ENCODE measurements around the gene CAPZB. TPM values are rescaled to one million over a fixed set of nuclear protein-coding genes. Genes with fewer than 3 reads are reported as not detected.
"Not testable (repeated sequence)": the region's sequence is repeated elsewhere in the genome, so short reads cannot be mapped to it uniquely, and the experiment has no call there.

Gene CAPZB
- total RNA-seq, 6 experiments from 2014 or later: 565 to 646 (median 603) TPM

- DNase-seq: no peak
- Mint-ChIP-seq H3K4me1 (ENCODE audit: low read depth) (peaks cover 5% of the 10 kb centered on the region; the same call in 1 of the 2 replicates), H3K9me3 (peaks cover 8% of the 10 kb centered on the region), H3K27me3 (ENCODE audit: insufficient read depth) (peaks cover 2% of the 10 kb centered on the region), H3K27ac (no peak overlapping the region), H3K4me3 (no peak overlapping the region), H3K36me3 (ENCODE audit: low read depth) (peaks cover 9% of the 10 kb centered on the region; the same call in 1 of the 2 replicates)
- no peak for TF ChIP-seq CTCF (IDR thresholded peaks at IDR 0.05)
Observed at GRCh38 chr1:19515201-19515600, 29.9 kb upstream of the CAPZB start.

- H3K4me1 Mint-ChIP-seq (ENCODE audit: low read depth): peaks cover 6% of the 10 kb centered on the region; the same call in 1 of the 2 replicates
- no peak overlapping the region for H3K4me3 Mint-ChIP-seq
- H3K9me3 Mint-ChIP-seq: peaks cover 8% of the 10 kb centered on the region
- H3K27ac Mint-ChIP-seq: no peak overlapping the region
- no peak for DNase-seq
- TF ChIP-seq CTCF (IDR thresholded peaks at IDR 0.05): no peak
- H3K27me3 Mint-ChIP-seq (ENCODE audit: insufficient read depth): peaks cover 2% of the 10 kb centered on the region
- H3K36me3 Mint-ChIP-seq (ENCODE audit: low read depth): peaks cover 9% of the 10 kb centered on the region; the same call in 1 of the 2 replicates
Observed at GRCh38 chr1:19514391-19514831, 29.1 kb upstream of the CAPZB start.

- Mint-ChIP-seq H3K4me3 (no peak overlapping the region), H3K4me1 (ENCODE audit: low read depth) (peaks cover 15% of the 10 kb centered on the region), H3K9me3 (peaks cover 3% of the 10 kb centered on the region), H3K27me3 (ENCODE audit: insufficient read depth) (no peaks in the 10 kb centered on the region; the same call in 1 of the 2 replicates), H3K27ac (no peak overlapping the region), H3K36me3 (ENCODE audit: low read depth) (peaks cover 3% of the 10 kb centered on the region; the same call in 1 of the 2 replicates)
- no peak for TF ChIP-seq CTCF (IDR thresholded peaks at IDR 0.05)
- no peak for DNase-seq
Observed at GRCh38 chr1:19512545-19512944, 27.2 kb upstream of the CAPZB start.

GRCh38 chr1:19511116-19511515, 25.8 kb upstream of the CAPZB start:
- TF ChIP-seq CTCF (IDR thresholded peaks at IDR 0.05): no peak
- Mint-ChIP-seq H3K36me3 (ENCODE audit: low read depth) (no peaks in the 10 kb centered on the region), H3K27ac (no peak overlapping the region), H3K9me3 (no peaks in the 10 kb centered on the region), H3K4me1 (ENCODE audit: low read depth) (peaks cover 19% of the 10 kb centered on the region), H3K27me3 (ENCODE audit: insufficient read depth) (no peaks in the 10 kb centered on the region; the same call in 1 of the 2 replicates), H3K4me3 (no peak overlapping the region)
- DNase-seq: no peak

GRCh38 chr1:19509647-19510046, 24.3 kb upstream of the CAPZB start:
- not testable (repeated sequence) for H3K27ac Mint-ChIP-seq; H3K9me3 Mint-ChIP-seq; H3K36me3 Mint-ChIP-seq (ENCODE audit: low read depth); H3K4me3 Mint-ChIP-seq; DNase-seq; H3K27me3 Mint-ChIP-seq (ENCODE audit: insufficient read depth)
- peaks cover 34% of the 10 kb centered on the region for H3K4me1 Mint-ChIP-seq (ENCODE audit: low read depth)

- DNase-seq: no peak
- Mint-ChIP-seq H3K27ac (no peak overlapping the region; the same call in 1 of the 2 replicates), H3K9me3 (no peaks in the 10 kb centered on the region), H3K36me3 (ENCODE audit: low read depth) (no peaks in the 10 kb centered on the region), H3K27me3 (ENCODE audit: insufficient read depth) (peaks cover 1% of the 10 kb centered on the region), H3K4me1 (ENCODE audit: low read depth) (peaks cover 33% of the 10 kb centered on the region), H3K4me3 (no peak overlapping the region)
- no peak for TF ChIP-seq CTCF (IDR thresholded peaks at IDR 0.05)
Observed at GRCh38 chr1:19507516-19507915, 22.2 kb upstream of the CAPZB start.

Data from HFFc6 (cell line).